Measurements from ENCODE around the gene NPHS1.
"Not testable (repeated sequence)": the region's sequence is repeated elsewhere in the genome, so short reads cannot be mapped to it uniquely, and the experiment has no call there.

Gene NPHS1

DNA sequence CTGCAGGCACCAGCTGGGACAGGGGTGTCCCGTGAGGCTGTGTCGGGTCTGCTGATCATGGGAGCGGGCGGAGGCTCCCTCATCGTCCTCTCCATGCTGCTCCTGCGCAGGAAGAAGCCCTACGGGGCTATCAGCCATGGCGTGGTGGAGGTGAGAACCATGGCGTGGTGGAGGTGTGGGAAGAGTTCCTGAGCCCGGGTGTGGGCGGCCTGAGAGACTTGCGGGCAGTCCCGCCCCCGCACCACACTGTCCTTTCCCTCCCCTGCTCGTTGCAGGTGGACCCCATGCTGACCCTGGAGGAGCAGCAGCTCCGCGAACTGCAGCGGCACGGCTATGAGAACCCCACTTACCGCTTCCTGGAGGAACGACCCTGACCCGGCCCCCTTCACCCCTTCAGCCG is 26.8 kb upstream of the NPHS1 start:
- DNase-seq = no peak

- no peak for DNase-seq
These were observed 22.2 kb upstream of the NPHS1 start for GRCh38 chr19:35874392-35874930.

DNA sequence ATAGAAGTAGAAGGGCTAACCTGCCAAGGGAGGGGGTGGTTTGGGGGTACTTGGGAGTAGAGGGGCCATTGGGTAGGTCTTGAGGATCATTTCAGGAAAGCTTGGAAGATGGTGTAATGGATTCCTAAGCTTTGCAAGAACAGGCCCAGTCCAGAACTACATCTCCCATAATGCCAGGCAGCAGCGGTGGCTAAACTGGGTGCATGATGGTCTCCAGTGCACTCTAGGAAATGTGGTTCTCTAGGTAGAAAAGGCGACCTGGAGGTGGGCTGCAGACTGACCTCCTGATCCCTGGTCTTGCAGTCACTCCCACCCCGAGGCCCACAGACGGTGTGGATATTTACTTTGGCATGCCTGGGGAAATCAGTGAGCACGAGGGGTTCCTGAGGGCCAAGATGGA is 19.9 kb upstream of the NPHS1 start:
- DNase-seq = no peak

DNA sequence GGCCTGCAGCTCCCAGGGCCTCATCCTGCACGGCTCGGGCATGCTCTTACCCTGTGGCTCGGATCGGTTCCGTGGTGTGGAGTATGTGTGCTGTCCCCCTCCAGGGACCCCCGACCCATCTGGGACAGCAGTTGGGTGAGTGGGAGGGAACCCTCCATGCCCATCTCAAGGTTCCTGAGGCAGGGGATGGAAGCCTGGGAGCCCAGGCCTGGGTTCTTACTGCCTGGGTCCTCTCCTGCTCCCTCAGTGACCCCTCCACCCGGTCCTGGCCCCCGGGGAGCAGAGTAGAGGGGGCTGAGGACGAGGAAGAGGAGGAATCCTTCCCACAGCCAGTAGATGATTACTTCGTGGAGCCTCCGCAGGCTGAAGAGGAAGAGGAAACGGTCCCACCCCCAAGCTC is 19.3 kb upstream of the NPHS1 start:
- DNase-seq = no peak

GRCh38 chr19:35870798-35871197 is 18.5 kb upstream of the NPHS1 start:
- no peak for DNase-seq

- not testable (repeated sequence) for DNase-seq
These were observed 17.9 kb upstream of the NPHS1 start for GRCh38 chr19:35870124-35870736.

DNA sequence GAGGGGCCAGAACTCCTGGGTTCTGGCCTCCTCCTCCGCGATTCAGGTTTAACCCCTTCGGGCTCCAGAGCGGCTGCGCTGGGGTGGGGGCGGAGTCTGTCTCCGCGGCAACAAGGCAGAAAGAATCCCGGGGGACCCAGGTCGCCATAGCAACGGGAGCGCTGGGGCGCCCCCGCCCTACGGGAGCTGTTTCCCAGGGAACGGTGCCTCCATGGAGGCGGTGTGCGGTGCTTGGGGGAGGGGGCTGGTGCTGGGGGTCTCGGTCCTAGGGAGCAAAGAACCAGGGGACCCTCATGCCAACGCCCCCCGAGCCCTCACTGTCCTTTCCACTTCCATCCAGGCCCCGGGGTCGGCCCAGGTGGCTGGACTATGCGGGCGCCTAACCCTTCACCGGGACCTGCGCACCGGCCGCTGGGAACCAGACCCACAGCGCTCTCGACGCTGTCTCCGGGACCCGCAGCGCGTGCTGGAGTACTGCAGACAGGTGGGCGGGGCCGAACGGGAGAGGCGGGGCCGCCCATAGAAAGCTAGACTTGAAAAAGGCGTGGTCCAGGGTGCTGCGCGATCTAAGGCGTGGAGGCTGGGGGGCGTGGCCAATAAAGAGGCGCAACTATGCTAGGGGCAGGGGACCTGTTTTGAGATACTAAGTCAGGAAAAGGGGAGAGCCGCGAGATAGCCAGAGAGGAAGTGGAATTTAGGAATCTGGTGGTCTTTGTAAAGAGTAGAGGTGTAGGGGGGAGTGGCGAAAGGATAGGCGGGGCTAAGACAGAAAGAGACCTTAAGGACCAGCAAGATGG is 17.2 kb upstream of the NPHS1 start:
- DNase-seq = peak; percentile 78

- DNase-seq = no peak
These were observed 16.6 kb upstream of the NPHS1 start for GRCh38 chr19:35868823-35869326.

GRCh38 chr19:35868172-35868822 is 16.0 kb upstream of the NPHS1 start, which contains the start of gene APLP1:
APLP1 (plus strand) TSS chr19:35868574; CDS start chr19:35868637, 63 bp downstream.
- DNase-seq = no peak

- DNase-seq = no peak
These were observed 10.7 kb upstream of the NPHS1 start for GRCh38 chr19:35863018-35863417.

- no peak for DNase-seq
These were observed 10.2 kb upstream of the NPHS1 start for GRCh38 chr19:35862528-35862927.

DNA sequence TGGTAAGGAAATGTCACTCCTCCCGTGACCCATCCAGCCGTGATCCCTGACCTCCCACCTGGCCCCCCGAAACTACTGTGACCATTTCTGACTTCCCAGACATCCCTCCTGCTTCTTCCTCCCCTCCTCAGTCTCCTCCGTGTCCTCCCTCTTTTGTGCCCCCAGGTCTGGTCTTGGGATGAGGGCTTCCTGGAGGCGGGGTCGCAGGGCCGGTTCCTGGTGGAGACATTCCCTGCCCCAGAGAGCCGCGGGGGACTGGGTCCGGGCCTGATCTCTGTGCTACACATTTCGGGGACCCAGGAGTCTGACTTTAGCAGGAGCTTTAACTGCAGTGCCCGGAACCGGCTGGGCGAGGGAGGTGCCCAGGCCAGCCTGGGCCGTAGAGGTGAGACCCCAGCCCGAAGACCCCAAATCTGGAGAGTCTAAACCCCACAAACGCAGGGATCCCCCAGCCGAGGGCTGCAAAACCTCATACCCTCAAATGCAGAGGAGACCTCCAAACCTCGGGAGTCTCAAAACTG is 9.4 kb upstream of the NPHS1 start:
- no peak for DNase-seq

DNA sequence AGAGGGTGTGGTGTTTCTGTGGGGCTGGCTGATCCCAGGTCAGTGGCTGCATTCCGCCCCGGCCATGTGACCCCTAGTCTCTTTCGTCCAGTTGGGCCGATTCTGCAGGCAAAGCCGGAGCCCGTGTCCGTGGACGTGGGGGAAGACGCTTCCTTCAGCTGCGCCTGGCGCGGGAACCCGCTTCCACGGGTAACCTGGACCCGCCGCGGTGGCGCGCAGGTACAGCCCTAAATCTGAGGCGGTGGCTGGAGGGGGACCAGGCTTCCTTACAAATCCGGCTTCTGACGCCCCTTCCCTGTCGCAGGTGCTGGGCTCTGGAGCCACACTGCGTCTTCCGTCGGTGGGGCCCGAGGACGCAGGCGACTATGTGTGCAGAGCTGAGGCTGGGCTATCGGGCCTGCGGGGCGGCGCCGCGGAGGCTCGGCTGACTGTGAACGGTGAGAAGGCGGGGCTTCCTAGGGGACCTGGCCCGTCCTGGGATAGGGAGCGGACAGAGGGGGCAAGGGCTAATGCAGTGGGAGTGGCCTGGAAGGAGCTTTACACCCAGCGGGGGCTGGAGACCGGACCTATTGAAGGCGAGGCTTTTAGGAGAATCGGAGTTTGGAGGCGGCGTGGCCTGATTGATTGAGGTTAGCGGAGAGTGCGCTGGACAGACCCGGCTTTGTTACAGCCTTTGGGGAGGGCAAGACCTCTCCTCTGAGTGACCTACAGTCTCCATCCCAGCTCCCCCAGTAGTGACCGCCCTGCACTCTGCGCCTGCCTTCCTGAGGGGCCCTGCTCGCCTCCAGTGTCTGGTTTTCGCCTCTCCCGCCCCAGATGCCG is 8.7 kb upstream of the NPHS1 start:
- no peak for DNase-seq

GRCh38 chr19:35860436-35860817 is 8.1 kb upstream of the NPHS1 start:
- DNase-seq = no peak

DNA sequence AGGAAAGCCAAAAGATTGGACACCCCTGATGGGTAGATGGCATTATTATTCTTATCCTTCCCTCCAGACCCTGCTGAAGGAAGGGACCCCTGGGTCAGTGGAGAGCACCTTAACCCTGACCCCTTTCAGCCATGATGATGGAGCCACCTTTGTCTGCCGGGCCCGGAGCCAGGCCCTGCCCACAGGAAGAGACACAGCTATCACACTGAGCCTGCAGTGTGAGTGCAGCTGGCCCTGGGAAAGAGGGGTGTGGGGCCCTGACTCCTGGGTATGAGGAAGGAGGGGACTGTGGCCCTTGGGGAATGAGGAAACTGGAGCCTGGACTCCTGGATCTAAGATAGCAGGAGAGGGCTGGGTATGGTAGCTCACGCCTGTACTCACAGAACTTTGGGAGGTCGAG is 7.1 kb upstream of the NPHS1 start:
- no peak for DNase-seq

GRCh38 chr19:35858311-35858710 is 6.0 kb upstream of the NPHS1 start:
- no peak for DNase-seq

- DNase-seq = no peak
These were observed 4.3 kb upstream of the NPHS1 start, which contains the start of gene KIRREL2 for GRCh38 chr19:35856546-35857149. KIRREL2 (plus strand) TSS chr19:35856911; CDS start chr19:35857120, 209 bp downstream.

GRCh38 chr19:35853038-35853756 is 893 bp upstream of the NPHS1 start:
- no peak for DNase-seq

DNA sequence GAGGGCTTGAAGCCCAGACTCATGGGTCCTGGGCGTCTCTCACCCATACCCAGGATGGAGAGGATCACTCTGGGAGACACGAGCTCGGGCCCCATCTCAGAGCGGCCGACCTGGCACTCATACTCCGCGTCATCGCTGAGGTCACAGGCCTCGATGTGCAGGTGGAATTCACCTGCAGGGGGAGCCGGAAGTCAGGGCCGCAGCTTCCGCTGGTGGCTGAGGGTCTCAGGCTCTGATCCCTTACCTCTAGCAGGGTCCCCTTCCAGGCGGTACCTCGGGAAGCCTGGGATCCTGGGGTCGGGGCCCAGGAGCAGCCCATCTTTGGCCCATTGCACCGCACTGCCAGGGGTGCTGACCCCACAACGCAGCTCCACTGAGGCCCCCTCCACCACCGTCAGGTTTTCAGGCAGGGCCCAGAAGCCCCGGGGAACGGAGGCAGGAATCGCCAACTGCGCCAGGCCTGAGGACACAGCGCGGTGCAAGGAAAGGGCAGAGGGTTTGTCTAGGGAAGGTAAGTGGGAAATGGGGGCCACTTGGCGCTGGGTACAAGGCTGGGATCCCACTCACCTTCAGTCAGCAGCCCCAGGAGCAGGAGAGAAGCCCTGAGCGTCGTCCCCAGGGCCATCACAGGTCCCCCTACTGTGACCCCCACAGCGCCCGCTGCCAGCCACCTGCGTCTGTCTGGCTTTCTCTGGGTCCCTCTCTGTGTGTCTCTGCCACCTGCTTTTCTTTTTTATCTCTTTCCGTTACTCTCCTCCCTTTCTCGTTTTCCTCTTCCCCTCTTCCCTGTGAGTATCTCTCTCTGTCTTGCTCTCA is 883 bp downstream of the NPHS1 start:
- no peak for DNase-seq

DNA sequence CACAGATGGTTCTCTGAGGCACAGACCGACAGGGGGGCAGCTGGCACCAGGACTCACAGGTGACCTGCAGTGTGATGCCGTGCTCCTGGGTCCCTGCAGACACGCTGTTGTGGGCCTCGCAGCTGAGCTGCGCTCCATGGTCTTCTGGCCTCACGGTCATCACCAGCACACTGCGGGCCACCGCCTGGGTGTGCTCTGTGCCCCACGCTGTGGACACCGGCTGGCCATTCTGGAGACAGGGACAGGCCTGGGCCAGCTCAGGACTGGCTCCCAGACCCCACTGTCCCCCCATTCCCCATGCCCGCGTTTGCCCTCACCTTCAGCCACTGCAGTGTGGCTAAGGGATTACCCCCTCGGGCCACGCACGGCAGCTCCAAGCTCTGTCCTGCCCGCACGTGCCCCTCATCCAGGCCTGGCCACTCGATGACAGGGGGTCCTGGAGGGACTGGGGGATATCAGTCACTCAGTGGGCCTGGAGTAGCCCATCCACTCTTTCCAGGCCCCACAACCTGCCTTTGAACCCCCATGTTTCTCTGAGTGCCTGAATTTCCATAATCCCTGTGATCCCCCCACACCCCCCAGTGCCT is 3.3 kb downstream of the NPHS1 start:
- DNase-seq = no peak
